Measurements from ENCODE around the gene SOAT2.

GRCh38 chr12:53062977-53063707 lies 40.1 kb upstream of the SOAT2 start:
- TF ChIP-seq CTCF (IDR thresholded peaks at IDR 0.05) (no peak), POLR2A (IDR thresholded peaks at IDR 0.05) (no peak)
